Keratinocyte (primary cell): ENCODE results near the gene PRKCE. TPM values are rescaled to one million over a fixed set of nuclear protein-coding genes. Genes with fewer than 3 reads are reported as not detected.

Source experiments
- DNase-seq: peaks from one replicate; pipeline ENCODE4 v3.0.0-alpha.2; 2011; ENCODE audit warnings: low read depth, missing footprints, low spot score
- FAIRE-seq: peaks from 2 replicates; lab custom pipeline; 2011; peaks lifted over from hg19 to GRCh38; lab: Jason Lieb, UNC
- H2AFZ ChIP-seq: 2 replicates; pipeline ENCODE4 v1.6.0; 2012; ENCODE audit warnings: low read length, control low read depth, inconsistent platforms; ENCODE audit not compliant: control insufficient read depth
- H3K27ac ChIP-seq: 2 replicates; pipeline ENCODE4 v1.5.1; 2011; ENCODE audit warnings: low read length; ENCODE audit not compliant: control insufficient read depth, insufficient read depth
- H3K27me3 ChIP-seq: 3 replicates; pipeline ENCODE4 v1.6.0; 2011; ENCODE audit warnings: low read length; ENCODE audit not compliant: control insufficient read depth, insufficient read depth; ENCODE audit errors: extremely low read depth
- H3K36me3 ChIP-seq, 2 experiments: 2 replicates in 1 of 2; 3 replicates in 1 of 2; pipeline ENCODE4 v1.5.1; 2011; ENCODE audit warnings: low read length in 2 of 2, mild to moderate bottlenecking in 1 of 2; ENCODE audit not compliant: control insufficient read depth in 2 of 2, insufficient read depth in 2 of 2; ENCODE audit errors: extremely low read depth in 1 of 2
- H3K4me1 ChIP-seq: 3 replicates; pipeline ENCODE4 v1.5.1; 2011; ENCODE audit warnings: low read length; ENCODE audit not compliant: control insufficient read depth, insufficient read depth; ENCODE audit errors: extremely low read depth
- H3K4me2 ChIP-seq: 3 replicates; pipeline ENCODE4 v1.6.0; 2011; ENCODE audit warnings: low read depth, low read length; ENCODE audit not compliant: control insufficient read depth, insufficient read depth; ENCODE audit errors: extremely low read depth
- H3K4me3 ChIP-seq, 3 experiments: fragments of 200-600 bp in 1 of 3; sonication (generic) in 1 of 3; 2 replicates in 2 of 3; 3 replicates in 1 of 3; pipeline ENCODE4 v1.5.1; 2011 to 2016; ENCODE audit warnings: low read length in 3 of 3, mild to moderate bottlenecking in 3 of 3, control low read depth in 2 of 3, inconsistent platforms in 1 of 3, low read depth in 1 of 3, mixed read lengths in 1 of 3, mixed run types in 1 of 3, moderate library complexity in 1 of 3; ENCODE audit not compliant: control insufficient read depth in 2 of 3, insufficient read depth in 2 of 3; ENCODE audit errors: extremely low read depth in 1 of 3
- H3K79me2 ChIP-seq: 2 replicates; pipeline ENCODE4 v1.6.0; 2012; ENCODE audit warnings: low read length; ENCODE audit not compliant: control insufficient read depth, insufficient read depth
- H3K9ac ChIP-seq: 3 replicates; pipeline ENCODE4 v1.6.0; 2011; ENCODE audit warnings: low read length; ENCODE audit not compliant: control insufficient read depth, insufficient read depth; ENCODE audit errors: extremely low read depth
- H3K9me1 ChIP-seq: 3 replicates; pipeline ENCODE4 v1.6.0; 2011; ENCODE audit warnings: low read length; ENCODE audit not compliant: control insufficient read depth, insufficient read depth; ENCODE audit errors: extremely low read depth
- H3K9me3 ChIP-seq: 2 replicates; pipeline ENCODE4 v1.5.1; 2012; ENCODE audit warnings: low read depth, low read length; ENCODE audit not compliant: control insufficient read depth
- H4K20me1 ChIP-seq: 3 replicates; pipeline ENCODE4 v1.6.0; 2011; ENCODE audit warnings: low read length; ENCODE audit not compliant: control insufficient read depth, insufficient read depth; ENCODE audit errors: extremely low read depth
- EZH2 ChIP-seq: IDR thresholded peaks from one replicate; pipeline ENCODE4 v1.6.1; 2012; ENCODE audit warnings: inconsistent platforms, mild to moderate bottlenecking, low read length, moderate library complexity
- dilution Hi-C: fragments of 300-500 bp; cut with MboI; formaldehyde crosslinking; loops from one replicate; pipeline ENCODE4 v1.7.0; 2020; ENCODE audit warnings: low sequenced_read_pairs; ENCODE audit not compliant: extremely low pct_ligation_motif_present
- polyA plus RNA-seq, 5 experiments: library from polyadenylated mRNA; depleted of rRNA in 3 of 5; stranded (reverse) in 3 of 5; stranded (forward) in 1 of 5; unstranded in 1 of 5; fragments of >200 nt; gene quantifications; 1 replicate in 1 of 5; 2 replicates in 3 of 5; 3 replicates in 1 of 5; pipeline versions ENCODE4 v1.2.1 to v1.2.3, GENCODE V29; 2011 to 2012; ENCODE audit warnings: missing spikeins in 2 of 5, low read depth in 1 of 5, low replicate concordance in 1 of 5
- TF ChIP-seq, protein P1 (sequence below), 3 experiments: IDR thresholded peaks in 1 of 3; conservative IDR thresholded peaks in 1 of 3; optimal IDR thresholded peaks in 1 of 3; 2 replicates in 2 of 3; 3 replicates in 1 of 3; pipeline versions ENCODE3 to v1.5.1; 2011; ENCODE audit warnings: low read length in 3 of 3, mild to moderate bottlenecking in 3 of 3, moderate library complexity in 2 of 3, control low read depth in 1 of 3, inconsistent platforms in 1 of 3; ENCODE audit not compliant: insufficient read depth in 2 of 3; ENCODE audit errors: extremely low read depth in 1 of 3

PRKCE gene
- polyA plus RNA-seq, 1 donor (not counting 4 experiments of a cell fraction or from before 2014, with no cell fraction given) = 2.0 TPM

DNA sequence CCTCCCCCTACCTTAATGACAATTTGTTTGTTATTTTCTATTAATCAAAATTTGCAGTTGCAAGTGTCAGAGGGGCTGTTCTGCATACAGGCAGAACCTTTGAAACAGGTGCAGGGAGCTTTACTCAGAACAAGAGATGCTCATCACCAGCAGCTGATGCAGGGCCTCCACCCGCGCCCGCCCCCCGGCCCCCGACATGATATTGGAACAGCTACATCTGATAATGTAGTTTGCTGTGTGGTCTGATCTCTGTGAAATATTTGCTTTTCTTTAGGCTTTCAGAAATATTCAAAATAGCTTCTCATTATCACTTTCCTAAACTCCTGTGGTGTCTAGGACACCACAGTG is 130.0 kb downstream of the PRKCE start:
- no peaks in the 10 kb centered on the region for H4K20me1 ChIP-seq
- no peak overlapping the region for H3K4me3 ChIP-seq
- H3K36me3 ChIP-seq = no peaks in the 10 kb centered on the region
- H3K27me3 ChIP-seq = no peaks in the 10 kb centered on the region
- FAIRE-seq (no peak), DNase-seq (no peak)
- TF ChIP-seq, protein P1, sequence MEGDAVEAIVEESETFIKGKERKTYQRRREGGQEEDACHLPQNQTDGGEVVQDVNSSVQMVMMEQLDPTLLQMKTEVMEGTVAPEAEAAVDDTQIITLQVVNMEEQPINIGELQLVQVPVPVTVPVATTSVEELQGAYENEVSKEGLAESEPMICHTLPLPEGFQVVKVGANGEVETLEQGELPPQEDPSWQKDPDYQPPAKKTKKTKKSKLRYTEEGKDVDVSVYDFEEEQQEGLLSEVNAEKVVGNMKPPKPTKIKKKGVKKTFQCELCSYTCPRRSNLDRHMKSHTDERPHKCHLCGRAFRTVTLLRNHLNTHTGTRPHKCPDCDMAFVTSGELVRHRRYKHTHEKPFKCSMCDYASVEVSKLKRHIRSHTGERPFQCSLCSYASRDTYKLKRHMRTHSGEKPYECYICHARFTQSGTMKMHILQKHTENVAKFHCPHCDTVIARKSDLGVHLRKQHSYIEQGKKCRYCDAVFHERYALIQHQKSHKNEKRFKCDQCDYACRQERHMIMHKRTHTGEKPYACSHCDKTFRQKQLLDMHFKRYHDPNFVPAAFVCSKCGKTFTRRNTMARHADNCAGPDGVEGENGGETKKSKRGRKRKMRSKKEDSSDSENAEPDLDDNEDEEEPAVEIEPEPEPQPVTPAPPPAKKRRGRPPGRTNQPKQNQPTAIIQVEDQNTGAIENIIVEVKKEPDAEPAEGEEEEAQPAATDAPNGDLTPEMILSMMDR (optimal IDR thresholded peaks at IDR 0.05 in 1 of 3, IDR thresholded peaks at IDR 0.05 in 1 of 3, conservative IDR thresholded peaks at IDR 0.05 in 1 of 3; ENCODE audit: extremely low read depth in 1 of 3, insufficient read depth in 2 of 3, low read length in 3 of 3) = no peak
- no peak for TF ChIP-seq EZH2
- no peaks in the 10 kb centered on the region for H3K9me3 ChIP-seq
- H3K4me1 ChIP-seq = no peaks in the 10 kb centered on the region
- no peak overlapping the region for H2AFZ ChIP-seq
- no peaks in the 10 kb centered on the region for H3K79me2 ChIP-seq
- H3K27ac ChIP-seq = no peak overlapping the region
- no peak overlapping the region for H3K4me2 ChIP-seq
- no peak overlapping the region for H3K9ac ChIP-seq
- no peaks in the 10 kb centered on the region for H3K9me1 ChIP-seq
- dilution Hi-C loops = no loop called here

DNA sequence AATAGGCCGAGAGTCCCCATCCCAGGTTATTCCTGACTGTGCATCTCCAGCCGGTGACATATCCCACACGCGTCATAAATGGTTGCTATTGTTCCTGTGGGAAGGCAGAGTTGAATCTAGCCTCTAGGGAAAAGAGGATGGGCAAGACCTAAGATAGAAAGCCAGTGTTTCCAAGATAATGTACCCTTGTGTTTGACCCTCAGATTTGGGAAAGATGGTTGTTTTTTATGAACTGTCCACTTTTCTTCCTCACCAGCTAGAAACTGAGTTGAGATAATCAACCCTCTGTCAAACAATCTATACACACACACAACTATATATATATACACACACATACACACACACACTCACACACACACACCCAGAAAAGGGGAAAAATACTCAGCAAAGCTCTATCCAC is 131.0 kb downstream of the PRKCE start:
- no peaks in the 10 kb centered on the region for H3K79me2 ChIP-seq
- no peak overlapping the region for H2AFZ ChIP-seq
- H3K4me3 ChIP-seq = no peak overlapping the region
- H3K9ac ChIP-seq = no peak overlapping the region
- no peaks in the 10 kb centered on the region for H3K4me1 ChIP-seq
- dilution Hi-C loops = no loop called here
- no peak overlapping the region for H3K27ac ChIP-seq
- H3K9me1 ChIP-seq = no peaks in the 10 kb centered on the region
- H3K9me3 ChIP-seq = no peaks in the 10 kb centered on the region
- H3K4me2 ChIP-seq = no peak overlapping the region
- no peaks in the 10 kb centered on the region for H3K36me3 ChIP-seq
- no peak for DNase-seq
- FAIRE-seq = no peak
- no peaks in the 10 kb centered on the region for H3K27me3 ChIP-seq
- no peaks in the 10 kb centered on the region for H4K20me1 ChIP-seq
- no peak for TF ChIP-seq EZH2
- TF ChIP-seq, protein P1 (optimal IDR thresholded peaks at IDR 0.05 in 1 of 3, IDR thresholded peaks at IDR 0.05 in 1 of 3, conservative IDR thresholded peaks at IDR 0.05 in 1 of 3; ENCODE audit: extremely low read depth in 1 of 3, insufficient read depth in 2 of 3, low read length in 3 of 3) = no peak
